HepG2 (cell line): Measurements from ENCODE around the gene TIGD6. TPM values are rescaled to one million over a fixed set of nuclear protein-coding genes. Genes with fewer than 3 reads are reported as not detected.

Experiments used
- BRCA1 ChIP-seq: sonication (generic); formaldehyde crosslinking; IDR thresholded peaks from 2 replicates; pipeline ENCODE4 v1.4.0; 2020; ENCODE audit warnings: missing genetic modification reagents
- CBX5 ChIP-seq: sonication (generic); formaldehyde crosslinking; IDR thresholded peaks from 2 replicates; pipeline ENCODE4 v1.4.0; 2020; ENCODE audit warnings: missing genetic modification reagents, borderline replicate concordance
- EEA1 ChIP-seq: sonication (generic); formaldehyde crosslinking; IDR thresholded peaks from 2 replicates; pipeline ENCODE4 v1.5.1; 2020; ENCODE audit warnings: mild to moderate bottlenecking, missing genetic modification reagents, borderline replicate concordance
- FOSL2 ChIP-seq: sonication (generic); formaldehyde crosslinking; IDR thresholded peaks from 2 replicates; pipeline ENCODE4 v1.4.0; 2020; ENCODE audit warnings: missing genetic modification reagents
- KLF9 ChIP-seq: IDR thresholded peaks from 2 replicates; pipeline ENCODE4 v1.6.1; 2016; ENCODE audit warnings: low read depth
- MEF2D ChIP-seq: sonication (generic); formaldehyde crosslinking; IDR thresholded peaks from 2 replicates; pipeline ENCODE4 v1.5.1; 2020; ENCODE audit warnings: mild to moderate bottlenecking, missing genetic modification reagents
- NRL ChIP-seq: sonication (generic); formaldehyde crosslinking; IDR thresholded peaks from 2 replicates; pipeline ENCODE4 v1.5.0; 2020; ENCODE audit warnings: missing genetic modification reagents, mild to moderate bottlenecking, moderate library complexity, borderline replicate concordance
- RBM39 ChIP-seq: fragments of 200-400 bp; formaldehyde crosslinking; IDR thresholded peaks from one replicate; pipeline ENCODE4 v1.6.1; 2018; ENCODE audit warnings: antibody characterized with exemption, mild to moderate bottlenecking, low read depth, low read length; ENCODE audit not compliant: poor library complexity, severe bottlenecking
- REXO4 ChIP-seq: sonication (generic); formaldehyde crosslinking; IDR thresholded peaks from 2 replicates; pipeline ENCODE4 v1.8.0; 2022; ENCODE audit warnings: missing genetic modification reagents, mild to moderate bottlenecking, borderline replicate concordance
- SPEN ChIP-seq: sonication (generic); formaldehyde crosslinking; IDR thresholded peaks from 2 replicates; pipeline ENCODE4 v1.5.1; 2020; ENCODE audit warnings: low read depth, mild to moderate bottlenecking, missing genetic modification reagents
- SUZ12 ChIP-seq: fragments of 150-350 bp; IDR thresholded peaks from 2 replicates; pipeline ENCODE4 v1.6.1; 2014; ENCODE audit warnings: low read depth, low read length
- ZNF33B ChIP-seq: sonication (generic); formaldehyde crosslinking; IDR thresholded peaks from 2 replicates; pipeline ENCODE4 v1.5.1; 2020; ENCODE audit warnings: mild to moderate bottlenecking, missing genetic modification reagents
- ZNF367 ChIP-seq: sonication (generic); formaldehyde crosslinking; IDR thresholded peaks from 2 replicates; pipeline ENCODE4 v1.4.0; 2020; ENCODE audit warnings: missing genetic modification reagents, borderline replicate concordance
- ZNF451 ChIP-seq: sonication (generic); formaldehyde crosslinking; IDR thresholded peaks from 2 replicates; pipeline ENCODE4 v1.5.0; 2020; ENCODE audit warnings: mild to moderate bottlenecking, missing genetic modification reagents
- ZNF616 ChIP-seq: sonication (generic); formaldehyde crosslinking; IDR thresholded peaks from 2 replicates; pipeline ENCODE4 v1.5.0; 2020; ENCODE audit warnings: low read depth, mild to moderate bottlenecking, missing genetic modification reagents
- polyA plus RNA-seq, 8 experiments: library from polyadenylated mRNA; depleted of rRNA in 3 of 8; stranded (reverse) in 7 of 8; unstranded in 1 of 8; fragments of >200 nt; fragmentation: Illumina TruSeq in 4 of 8; extraction: Trizol in 4 of 8; gene quantifications; 2 replicates each; pipeline versions ENCODE4 v1.2.1 to v1.2.3, GENCODE V29; 2011 to 2016; ENCODE audit warnings: low read depth in 4 of 8, missing spikeins in 1 of 8, mixed read lengths in 1 of 8; ENCODE audit not compliant: insufficient read depth in 1 of 8
- total RNA-seq, 5 experiments: library from RNA; depleted of rRNA; stranded (reverse); fragments of >200 nt; fragmentation: Illumina TruSeq; extraction: Trizol; gene quantifications; 2 replicates each; pipeline ENCODE4 v1.2.3, GENCODE V29; 2016; ENCODE audit warnings: low read depth in 1 of 5
- TF ChIP-seq, protein P1 (sequence below): sonication (generic); formaldehyde crosslinking; IDR thresholded peaks from 2 replicates; pipeline ENCODE4 v1.4.0; 2020; ENCODE audit warnings: mild to moderate bottlenecking, missing genetic modification reagents, borderline replicate concordance
- TF ChIP-seq, protein P2 (sequence below), 2 experiments: sonication (generic) in 1 of 2; formaldehyde crosslinking in 1 of 2; IDR thresholded peaks; 2 replicates each; pipeline versions ENCODE4 v1.4.0 to v1.6.1; 2018 to 2020; ENCODE audit warnings: missing genetic modification reagents in 2 of 2, borderline replicate concordance in 1 of 2, low read depth in 1 of 2, mild to moderate bottlenecking in 1 of 2, missing biosample characterization in 1 of 2
- TF ChIP-seq, protein P3 (sequence below): sonication (generic); formaldehyde crosslinking; IDR thresholded peaks from 2 replicates; pipeline ENCODE4 v1.8.0; 2022; ENCODE audit warnings: low read depth, missing genetic modification reagents
- TF ChIP-seq, protein P4 (sequence below): sonication (generic); formaldehyde crosslinking; IDR thresholded peaks from 2 replicates; pipeline ENCODE4 v1.4.0; 2020; ENCODE audit warnings: mild to moderate bottlenecking, missing genetic modification reagents

Gene TIGD6
- total and polyA plus RNA-seq, 2 of the 13 experiments (the other 11 are each of a cell fraction or from before 2014, with no cell fraction given), result 2.1 to 2.9 TPM

DNA sequence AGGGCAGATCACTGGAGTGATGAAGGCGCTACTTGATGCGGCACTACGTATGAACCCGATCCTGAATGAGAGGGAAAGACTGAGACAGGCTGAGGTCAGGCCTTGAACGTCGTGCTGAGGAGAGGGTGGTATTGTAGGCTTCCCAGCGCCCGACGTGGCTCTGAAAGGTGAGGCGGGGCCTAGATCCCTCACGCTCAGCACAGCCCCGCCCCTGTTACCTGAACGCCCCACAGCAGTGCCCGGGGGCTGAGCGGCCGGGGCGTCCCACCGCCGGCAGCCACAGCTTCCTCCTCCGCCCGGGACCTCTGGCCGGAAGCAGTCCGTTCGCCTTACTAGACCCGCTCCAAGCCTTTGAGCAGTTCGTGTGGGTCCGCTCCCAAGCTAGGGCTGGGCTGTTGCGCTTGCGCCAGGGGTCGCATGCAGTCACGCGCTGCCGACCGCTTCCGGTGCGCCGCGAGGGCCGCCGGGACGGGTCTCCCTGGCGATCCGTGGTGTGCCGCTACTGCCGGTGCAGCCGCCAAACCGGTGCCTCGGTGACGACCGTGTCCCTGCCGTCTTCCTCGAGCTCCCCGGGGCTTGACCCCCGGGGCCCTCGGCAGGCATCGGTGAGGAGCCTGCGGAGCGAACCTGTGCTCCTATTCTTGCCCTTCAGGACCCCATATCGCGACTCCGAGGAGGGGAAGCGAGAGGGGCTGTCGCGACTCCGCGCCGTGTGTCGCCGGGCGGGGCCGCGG, at the start of gene TIGD6, which contains the start of gene HMGXB3 (continued):
- TF ChIP-seq, protein P1, sequence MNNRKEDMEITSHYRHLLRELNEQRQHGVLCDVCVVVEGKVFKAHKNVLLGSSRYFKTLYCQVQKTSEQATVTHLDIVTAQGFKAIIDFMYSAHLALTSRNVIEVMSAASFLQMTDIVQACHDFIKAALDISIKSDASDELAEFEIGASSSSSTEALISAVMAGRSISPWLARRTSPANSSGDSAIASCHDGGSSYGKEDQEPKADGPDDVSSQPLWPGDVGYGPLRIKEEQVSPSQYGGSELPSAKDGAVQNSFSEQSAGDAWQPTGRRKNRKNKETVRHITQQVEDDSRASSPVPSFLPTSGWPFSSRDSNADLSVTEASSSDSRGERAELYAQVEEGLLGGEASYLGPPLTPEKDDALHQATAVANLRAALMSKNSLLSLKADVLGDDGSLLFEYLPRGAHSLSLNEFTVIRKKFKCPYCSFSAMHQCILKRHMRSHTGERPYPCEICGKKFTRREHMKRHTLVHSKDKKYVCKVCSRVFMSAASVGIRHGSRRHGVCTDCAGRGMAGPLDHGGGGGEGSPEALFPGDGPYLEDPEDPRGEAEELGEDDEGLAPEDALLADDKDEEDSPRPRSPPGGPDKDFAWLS (CRISPR knock-in tag), result no peak
- TF ChIP-seq ZNF616 (CRISPR knock-in tag), result peak; percentile 68
- no peak; the same call in 1 of the 2 replicates for TF ChIP-seq BRCA1 (CRISPR knock-in tag)
- peak; percentile 95 for TF ChIP-seq MEF2D
- no peak; the same call in 1 of the 2 replicates for TF ChIP-seq NRL (CRISPR knock-in tag)
- TF ChIP-seq KLF9 (CRISPR knock-in tag), result peak; percentile 60; the same call in 1 of the 2 replicates
- TF ChIP-seq CBX5, result peak; percentile 94
- TF ChIP-seq, protein P2, sequence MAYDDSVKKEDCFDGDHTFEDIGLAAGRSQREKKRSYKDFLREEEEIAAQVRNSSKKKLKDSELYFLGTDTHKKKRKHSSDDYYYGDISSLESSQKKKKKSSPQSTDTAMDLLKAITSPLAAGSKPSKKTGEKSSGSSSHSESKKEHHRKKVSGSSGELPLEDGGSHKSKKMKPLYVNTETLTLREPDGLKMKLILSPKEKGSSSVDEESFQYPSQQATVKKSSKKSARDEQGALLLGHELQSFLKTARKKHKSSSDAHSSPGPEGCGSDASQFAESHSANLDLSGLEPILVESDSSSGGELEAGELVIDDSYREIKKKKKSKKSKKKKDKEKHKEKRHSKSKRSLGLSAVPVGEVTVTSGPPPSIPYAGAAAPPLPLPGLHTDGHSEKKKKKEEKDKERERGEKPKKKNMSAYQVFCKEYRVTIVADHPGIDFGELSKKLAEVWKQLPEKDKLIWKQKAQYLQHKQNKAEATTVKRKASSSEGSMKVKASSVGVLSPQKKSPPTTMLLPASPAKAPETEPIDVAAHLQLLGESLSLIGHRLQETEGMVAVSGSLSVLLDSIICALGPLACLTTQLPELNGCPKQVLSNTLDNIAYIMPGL (CRISPR knock-in tag; IDR thresholded peaks at IDR 0.05; ENCODE audit: borderline replicate concordance in 1 of 2, low read depth in 1 of 2), result peak; percentile 53 to 89
- TF ChIP-seq ZNF33B (CRISPR knock-in tag), result no peak
- no peak for TF ChIP-seq EEA1 (CRISPR knock-in tag)
- TF ChIP-seq, protein P3, sequence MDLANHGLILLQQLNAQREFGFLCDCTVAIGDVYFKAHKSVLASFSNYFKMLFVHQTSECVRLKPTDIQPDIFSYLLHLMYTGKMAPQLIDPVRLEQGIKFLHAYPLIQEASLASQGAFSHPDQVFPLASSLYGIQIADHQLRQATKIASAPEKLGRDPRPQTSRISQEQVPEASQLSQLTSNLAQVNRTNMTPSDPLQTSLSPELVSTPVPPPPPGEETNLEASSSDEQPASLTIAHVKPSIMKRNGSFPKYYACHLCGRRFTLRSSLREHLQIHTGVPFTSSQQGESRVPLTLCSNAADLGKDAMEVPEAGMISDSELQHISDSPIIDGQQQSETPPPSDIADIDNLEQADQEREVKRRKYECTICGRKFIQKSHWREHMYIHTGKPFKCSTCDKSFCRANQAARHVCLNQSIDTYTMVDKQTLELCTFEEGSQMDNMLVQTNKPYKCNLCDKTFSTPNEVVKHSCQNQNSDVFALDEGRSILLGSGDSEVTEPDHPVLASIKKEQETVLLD (CRISPR knock-in tag), result peak; percentile 97
- TF ChIP-seq SUZ12, result no peak
- TF ChIP-seq ZNF367, result peak; percentile 86; the same call in 1 of the 2 replicates
- TF ChIP-seq REXO4 (CRISPR knock-in tag), result no peak
- TF ChIP-seq ZNF451, result peak; percentile 85
- TF ChIP-seq FOSL2 (CRISPR knock-in tag), result peak; percentile 58; the same call in 1 of the 2 replicates
- TF ChIP-seq SPEN (CRISPR knock-in tag), result peak; percentile 96
- TF ChIP-seq, protein P4, sequence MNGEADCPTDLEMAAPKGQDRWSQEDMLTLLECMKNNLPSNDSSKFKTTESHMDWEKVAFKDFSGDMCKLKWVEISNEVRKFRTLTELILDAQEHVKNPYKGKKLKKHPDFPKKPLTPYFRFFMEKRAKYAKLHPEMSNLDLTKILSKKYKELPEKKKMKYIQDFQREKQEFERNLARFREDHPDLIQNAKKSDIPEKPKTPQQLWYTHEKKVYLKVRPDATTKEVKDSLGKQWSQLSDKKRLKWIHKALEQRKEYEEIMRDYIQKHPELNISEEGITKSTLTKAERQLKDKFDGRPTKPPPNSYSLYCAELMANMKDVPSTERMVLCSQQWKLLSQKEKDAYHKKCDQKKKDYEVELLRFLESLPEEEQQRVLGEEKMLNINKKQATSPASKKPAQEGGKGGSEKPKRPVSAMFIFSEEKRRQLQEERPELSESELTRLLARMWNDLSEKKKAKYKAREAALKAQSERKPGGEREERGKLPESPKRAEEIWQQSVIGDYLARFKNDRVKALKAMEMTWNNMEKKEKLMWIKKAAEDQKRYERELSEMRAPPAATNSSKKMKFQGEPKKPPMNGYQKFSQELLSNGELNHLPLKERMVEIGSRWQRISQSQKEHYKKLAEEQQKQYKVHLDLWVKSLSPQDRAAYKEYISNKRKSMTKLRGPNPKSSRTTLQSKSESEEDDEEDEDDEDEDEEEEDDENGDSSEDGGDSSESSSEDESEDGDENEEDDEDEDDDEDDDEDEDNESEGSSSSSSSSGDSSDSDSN (CRISPR knock-in tag), result peak; percentile 98
- TF ChIP-seq RBM39, result peak; percentile 70
